Astrocyte of the cerebellum (primary cell): ENCODE results near the gene TDRD12.
"Not testable (repeated sequence)": the region's sequence is repeated elsewhere in the genome, so short reads cannot be mapped to it uniquely, and the experiment has no call there.

ENCODE experiments used
- DNase-seq: peaks from one replicate; pipeline ENCODE4 v3.0.0-alpha.2; 2011; ENCODE audit warnings: low read depth
- H3K4me3 ChIP-seq: 2 replicates; pipeline ENCODE4 v1.5.1; 2011; ENCODE audit warnings: mild to moderate bottlenecking, low read depth, low read length, moderate library complexity
- CTCF ChIP-seq: IDR thresholded peaks from 2 replicates; pipeline ENCODE4 v1.5.1; 2012; ENCODE audit warnings: low read length, low read depth, moderate library complexity, mild to moderate bottlenecking; ENCODE audit errors: missing control alignments
- in situ Hi-C: cut with HindIII; loops from 2 replicates; pipeline ENCODE4 v1.10.0; 2017; ENCODE audit warnings: low sequenced_read_pairs

TDRD12 gene

GRCh38 chr19:32831611-32832010 lies 112.0 kb downstream of the TDRD12 start:
- DNase-seq, result no peak
- no peak overlapping the region for H3K4me3 ChIP-seq
- in situ Hi-C loops, result no loop called here
- TF ChIP-seq CTCF, result no peak

GRCh38 chr19:32832094-32832493 lies 112.5 kb downstream of the TDRD12 start:
- in situ Hi-C loops, DNase-seq, H3K4me3 ChIP-seq: not testable (repeated sequence)

- DNase-seq, H3K4me3 ChIP-seq, in situ Hi-C loops: not testable (repeated sequence)
These were observed 113.3 kb downstream of the TDRD12 start for GRCh38 chr19:32832825-32833224.

GRCh38 chr19:32833388-32833787 lies 113.8 kb downstream of the TDRD12 start:
- DNase-seq, in situ Hi-C loops, H3K4me3 ChIP-seq: not testable (repeated sequence)

- no peak for DNase-seq
- TF ChIP-seq CTCF, result no peak
- in situ Hi-C loops, result no loop called here
- no peak overlapping the region for H3K4me3 ChIP-seq
These were observed 118.0 kb downstream of the TDRD12 start for GRCh38 chr19:32837531-32837930.

- TF ChIP-seq CTCF, result no peak
- in situ Hi-C loops, result no loop called here
- DNase-seq, result no peak
- no peak overlapping the region for H3K4me3 ChIP-seq
These were observed 122.5 kb downstream of the TDRD12 start for GRCh38 chr19:32842061-32842460.

GRCh38 chr19:32843716-32844245 lies 124.2 kb downstream of the TDRD12 start:
- no peak for TF ChIP-seq CTCF
- in situ Hi-C loops, result no loop called here
- H3K4me3 ChIP-seq, result no peak overlapping the region
- DNase-seq, result no peak

- DNase-seq, H3K4me3 ChIP-seq, in situ Hi-C loops: not testable (repeated sequence)
These were observed 128.5 kb downstream of the TDRD12 start for GRCh38 chr19:32848035-32848434.

- TF ChIP-seq CTCF, result no peak
- in situ Hi-C loops, result no loop called here
- no peak overlapping the region for H3K4me3 ChIP-seq
- no peak for DNase-seq
These were observed 132.6 kb downstream of the TDRD12 start for GRCh38 chr19:32852216-32852615.

GRCh38 chr19:32856818-32857217 lies 137.3 kb downstream of the TDRD12 start:
- in situ Hi-C loops, DNase-seq, H3K4me3 ChIP-seq: not testable (repeated sequence)
